Measurements from ENCODE around the gene NINJ1. TPM values are rescaled to one million over a fixed set of nuclear protein-coding genes. Genes with fewer than 3 reads are reported as not detected.

NINJ1 gene
- total RNA-seq (10 to 100 TPM; 31.1 to 31.3 TPM), polyA plus RNA-seq (10 to 100 TPM; 75.7 to 92.4 TPM)

DNA sequence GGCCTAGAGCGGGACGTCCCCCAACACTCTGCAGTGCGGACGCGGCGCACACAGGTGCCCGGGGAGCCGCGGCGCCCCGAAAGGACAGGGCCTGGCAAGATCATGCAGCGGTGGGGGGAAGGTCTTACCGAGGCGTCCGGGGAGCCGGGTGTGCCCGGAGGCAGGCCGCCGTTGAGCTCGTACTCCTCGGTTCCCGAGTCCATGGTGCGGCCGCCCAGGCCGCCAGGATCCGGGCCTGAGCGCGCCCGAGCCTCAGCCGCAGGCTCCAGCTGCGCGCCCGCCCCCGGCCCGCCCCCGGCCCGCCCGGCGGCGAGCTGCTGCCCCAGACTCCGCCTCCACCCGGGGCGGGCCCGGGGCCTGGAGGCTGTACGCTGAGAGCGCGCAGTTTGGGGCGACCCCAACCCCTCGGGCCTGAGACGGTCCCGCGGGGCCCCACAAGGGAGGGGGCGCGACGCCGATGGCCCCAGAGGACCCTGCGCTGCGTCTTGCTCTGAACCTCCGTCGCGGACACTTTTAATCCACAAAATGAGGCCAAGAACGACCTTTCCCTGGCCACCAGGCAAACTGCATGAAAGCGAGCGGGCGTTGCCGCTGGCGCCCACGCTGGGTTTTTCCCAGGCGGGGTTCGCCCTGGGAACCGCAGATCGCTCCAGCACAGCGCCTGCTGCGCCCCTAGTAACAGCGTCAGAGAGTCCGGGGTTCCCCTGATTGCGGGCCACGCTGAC lies at the start of gene NINJ1:
Gene NINJ1 (minus strand): TSS at position 237 of the 725 bp plus-strand sequence. CDS start 34 bp downstream, at position 203.
- POLR2A ChIA-PET (ENCODE audit: partially characterized antibody) = interaction anchor here (0.6 to 3.0 kb wide), 32 partner anchors 8 to 464 kb away, joined by 3 to 58 read pairs (median 4); partner anchors contain the start of genes CARD19, IPPK and WNK2
- Mint-ChIP-seq H3K9me3 (no peaks in the 10 kb centered on the region), H3K27ac (peak within 1 kb of the TSS; percentile 97 to 99 (median 99))

GRCh38 chr9:93183131-93183662 lies 49.1 kb upstream of the NINJ1 start:
- Mint-ChIP-seq H3K4me1 (peaks cover 2 to 13% (median 7%) of the 10 kb centered on the region in 4 donors), H3K27ac (peak overlapping the region in 1 of 7 donors; percentile 85), H3K36me3 (no peaks in the 10 kb centered on the region), H3K4me3 (peak overlapping the region; percentile 75 to 86 (median 78)), H3K27me3 (peaks cover 28% of the 10 kb centered on the region in 2 donors), H3K9me3 (no peaks in the 10 kb centered on the region)
- Histone ChIP-seq H3K27me3 (ENCODE audit: insufficient read depth, low read length) (peaks cover 18% of the 10 kb centered on the region), H3K36me3 (ENCODE audit: insufficient read depth, low read length) (no peaks in the 10 kb centered on the region), H3K27ac (ENCODE audit: low read depth, low read length) (no peak overlapping the region), H3K9me3 (ENCODE audit: control insufficient read depth in 1 of 2, low read length in 2 of 2) (no peaks in the 10 kb centered on the region), H3K4me1 (ENCODE audit: insufficient read depth, low read length) (peaks cover 7% of the 10 kb centered on the region), H3K4me3 (ENCODE audit: low read length in 2 of 2) (peak overlapping the region in 1 of 2 donors; percentile 35)
- ChIA-PET CTCF (ENCODE audit: partially characterized antibody) (no interaction called here), POLR2A (ENCODE audit: partially characterized antibody) (interaction anchor here (1.3 kb wide), 1 partner anchor 49 kb away, joined by 4 read pairs; the partner anchor contains the start of gene NINJ1)
- intact Hi-C loops (cut with micrococcal nuclease) = no loop called here
- DNase-seq = no peak

More for the DNA sequence above, at the start of gene NINJ1:
- intact Hi-C loops (cut with micrococcal nuclease) = loop anchor here (1.0 to 10.0 kb wide), 5 partner anchors 10 to 431 kb away; partner anchors contain the start of genes CARD19, FAM120A and FAM120AOS
- Histone ChIP-seq H3K9me3 (ENCODE audit: control insufficient read depth in 1 of 2, low read length in 2 of 2) (no peaks in the 10 kb centered on the region), H3K27ac (ENCODE audit: low read depth, low read length) (peak within 1 kb of the TSS; percentile 92), H3K27me3 (ENCODE audit: insufficient read depth, low read length) (no peaks in the 10 kb centered on the region), H3K36me3 (ENCODE audit: insufficient read depth, low read length) (no peaks in the 10 kb centered on the region), H3K4me1 (ENCODE audit: insufficient read depth, low read length) (peaks cover 48% of the 10 kb centered on the region), H3K4me3 (ENCODE audit: low read length in 2 of 2) (peak within 1 kb of the TSS; percentile 52 to 82)
- peak; percentile 87 to 96 (median 89) for DNase-seq
- Mint-ChIP-seq H3K27me3 (no peaks in the 10 kb centered on the region), H3K36me3 (peaks cover 0 to 13% of the 10 kb centered on the region in 2 donors), H3K4me1 (peaks cover 26 to 79% (median 50%) of the 10 kb centered on the region in 4 donors), H3K4me3 (peak within 1 kb of the TSS; percentile 88 to 96 (median 90))
- CTCF ChIA-PET (ENCODE audit: partially characterized antibody) = interaction anchor here (0.9 to 1.7 kb wide), 5 partner anchors 8 to 431 kb away, joined by 3 to 12 read pairs (median 4); no protein-coding TSS in a partner anchor

DNA sequence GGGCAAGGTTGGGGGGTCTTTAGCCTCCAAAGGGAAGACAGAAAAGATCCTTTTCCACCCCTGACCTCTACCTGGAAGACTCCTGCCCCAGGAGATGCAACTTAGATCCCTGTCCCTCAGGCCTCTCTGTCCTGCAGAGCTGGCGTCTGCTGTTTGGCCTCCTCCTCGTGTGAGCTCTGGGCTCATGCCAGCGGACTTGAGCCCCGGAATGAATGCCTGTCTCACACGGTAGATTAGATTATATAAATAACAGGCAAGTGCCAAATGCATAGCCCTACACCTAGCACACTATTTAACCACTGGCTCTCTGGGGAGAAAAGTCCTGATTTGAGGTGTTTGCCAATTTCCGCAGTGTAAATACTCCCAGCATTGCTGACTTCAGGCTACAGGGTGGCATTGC lies 48.5 kb upstream of the NINJ1 start:
- H3K4me3 Mint-ChIP-seq = peak overlapping the region in 2 of 8 donors; percentile 78 to 79
- no peak for DNase-seq
- H3K9me3 ChIP-seq (ENCODE audit: control insufficient read depth in 1 of 2, low read length in 2 of 2) = no peaks in the 10 kb centered on the region
- ChIA-PET POLR2A (ENCODE audit: partially characterized antibody) (no interaction called here), CTCF (ENCODE audit: partially characterized antibody) (no interaction called here)
- H3K27me3 Mint-ChIP-seq = peaks cover 28% of the 10 kb centered on the region in 2 donors
- no peaks in the 10 kb centered on the region for H3K36me3 ChIP-seq (ENCODE audit: insufficient read depth, low read length)
- no peak overlapping the region for H3K4me3 ChIP-seq (ENCODE audit: low read length in 2 of 2)
- H3K36me3 Mint-ChIP-seq = no peaks in the 10 kb centered on the region
- H3K27ac Mint-ChIP-seq = no peak overlapping the region
- intact Hi-C loops (cut with micrococcal nuclease) = no loop called here
- H3K9me3 Mint-ChIP-seq = no peaks in the 10 kb centered on the region
- peaks cover 2 to 13% (median 7%) of the 10 kb centered on the region in 4 donors for H3K4me1 Mint-ChIP-seq
- no peak overlapping the region for H3K27ac ChIP-seq (ENCODE audit: low read depth, low read length)
- peaks cover 18% of the 10 kb centered on the region for H3K27me3 ChIP-seq (ENCODE audit: insufficient read depth, low read length)
- peaks cover 7% of the 10 kb centered on the region for H3K4me1 ChIP-seq (ENCODE audit: insufficient read depth, low read length)

DNA sequence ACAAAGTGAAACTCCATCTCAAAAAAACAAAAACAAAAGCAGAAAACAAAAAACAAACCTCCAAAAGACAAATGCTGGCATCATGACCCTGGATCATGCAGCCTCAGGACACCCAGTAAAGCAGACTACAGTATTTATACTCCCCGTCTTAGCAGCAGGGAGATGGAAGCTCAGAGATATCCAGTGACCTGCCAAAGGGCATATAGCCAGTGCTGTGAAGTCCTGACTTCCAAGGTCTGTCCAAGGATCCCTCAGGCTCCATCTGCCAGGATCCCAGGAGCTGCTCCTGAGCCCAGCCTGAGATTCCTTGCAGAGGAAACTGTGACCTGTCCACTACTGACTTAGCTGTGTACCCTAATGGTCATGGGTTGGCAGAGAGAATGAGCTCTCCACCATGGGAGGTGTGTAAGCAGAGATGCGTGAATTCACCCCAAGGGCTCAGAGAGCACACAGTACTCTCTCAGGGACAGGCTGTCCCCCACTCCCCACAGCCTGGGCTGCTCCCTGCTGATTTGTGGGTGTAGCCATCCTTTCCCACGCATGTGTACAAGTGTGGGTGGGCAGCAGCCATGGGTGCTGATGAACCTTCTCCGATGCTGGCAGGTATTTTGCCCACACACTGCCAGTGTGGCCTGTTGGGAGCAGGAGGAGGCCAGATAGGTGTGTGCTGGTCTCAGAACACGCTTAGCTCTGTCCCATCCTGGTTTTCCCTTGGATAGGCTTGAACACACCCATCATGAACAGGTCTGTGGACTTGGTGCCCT lies 47.8 kb upstream of the NINJ1 start:
- peaks cover 7% of the 10 kb centered on the region for H3K4me1 ChIP-seq (ENCODE audit: insufficient read depth, low read length)
- no peak overlapping the region for H3K27ac ChIP-seq (ENCODE audit: low read depth, low read length)
- Mint-ChIP-seq H3K4me3 (no peak overlapping the region), H3K27me3 (peaks cover 24 to 29% of the 10 kb centered on the region in 2 donors), H3K36me3 (no peaks in the 10 kb centered on the region), H3K27ac (no peak overlapping the region), H3K9me3 (no peaks in the 10 kb centered on the region), H3K4me1 (peaks cover 2 to 13% (median 7%) of the 10 kb centered on the region in 4 donors)
- no peaks in the 10 kb centered on the region for H3K9me3 ChIP-seq (ENCODE audit: control insufficient read depth in 1 of 2, low read length in 2 of 2)
- peaks cover 18% of the 10 kb centered on the region for H3K27me3 ChIP-seq (ENCODE audit: insufficient read depth, low read length)
- no peak overlapping the region for H3K4me3 ChIP-seq (ENCODE audit: low read length in 2 of 2)
- ChIA-PET CTCF (ENCODE audit: partially characterized antibody) (no interaction called here), POLR2A (ENCODE audit: partially characterized antibody) (no interaction called here)
- H3K36me3 ChIP-seq (ENCODE audit: insufficient read depth, low read length) = no peaks in the 10 kb centered on the region
- no peak for DNase-seq
- intact Hi-C loops (cut with micrococcal nuclease) = no loop called here

GRCh38 chr9:93180938-93181337 lies 46.9 kb upstream of the NINJ1 start:
- Mint-ChIP-seq H3K4me1 (peaks cover 2 to 13% (median 7%) of the 10 kb centered on the region in 4 donors), H3K4me3 (peak overlapping the region in 1 of 8 donors; percentile 36), H3K27me3 (peaks cover 24 to 28% of the 10 kb centered on the region in 2 donors), H3K27ac (no peak overlapping the region), H3K9me3 (no peaks in the 10 kb centered on the region), H3K36me3 (no peaks in the 10 kb centered on the region)
- Histone ChIP-seq H3K27me3 (ENCODE audit: insufficient read depth, low read length) (peaks cover 18% of the 10 kb centered on the region), H3K4me1 (ENCODE audit: insufficient read depth, low read length) (peaks cover 7% of the 10 kb centered on the region), H3K4me3 (ENCODE audit: low read length in 2 of 2) (no peak overlapping the region), H3K36me3 (ENCODE audit: insufficient read depth, low read length) (no peaks in the 10 kb centered on the region), H3K9me3 (ENCODE audit: control insufficient read depth in 1 of 2, low read length in 2 of 2) (no peaks in the 10 kb centered on the region), H3K27ac (ENCODE audit: low read depth, low read length) (no peak overlapping the region)
- CTCF ChIA-PET (ENCODE audit: partially characterized antibody) = no interaction called here
- intact Hi-C loops (cut with micrococcal nuclease) = no loop called here
- POLR2A ChIA-PET (ENCODE audit: partially characterized antibody) = no interaction called here
- no peak for DNase-seq

DNA sequence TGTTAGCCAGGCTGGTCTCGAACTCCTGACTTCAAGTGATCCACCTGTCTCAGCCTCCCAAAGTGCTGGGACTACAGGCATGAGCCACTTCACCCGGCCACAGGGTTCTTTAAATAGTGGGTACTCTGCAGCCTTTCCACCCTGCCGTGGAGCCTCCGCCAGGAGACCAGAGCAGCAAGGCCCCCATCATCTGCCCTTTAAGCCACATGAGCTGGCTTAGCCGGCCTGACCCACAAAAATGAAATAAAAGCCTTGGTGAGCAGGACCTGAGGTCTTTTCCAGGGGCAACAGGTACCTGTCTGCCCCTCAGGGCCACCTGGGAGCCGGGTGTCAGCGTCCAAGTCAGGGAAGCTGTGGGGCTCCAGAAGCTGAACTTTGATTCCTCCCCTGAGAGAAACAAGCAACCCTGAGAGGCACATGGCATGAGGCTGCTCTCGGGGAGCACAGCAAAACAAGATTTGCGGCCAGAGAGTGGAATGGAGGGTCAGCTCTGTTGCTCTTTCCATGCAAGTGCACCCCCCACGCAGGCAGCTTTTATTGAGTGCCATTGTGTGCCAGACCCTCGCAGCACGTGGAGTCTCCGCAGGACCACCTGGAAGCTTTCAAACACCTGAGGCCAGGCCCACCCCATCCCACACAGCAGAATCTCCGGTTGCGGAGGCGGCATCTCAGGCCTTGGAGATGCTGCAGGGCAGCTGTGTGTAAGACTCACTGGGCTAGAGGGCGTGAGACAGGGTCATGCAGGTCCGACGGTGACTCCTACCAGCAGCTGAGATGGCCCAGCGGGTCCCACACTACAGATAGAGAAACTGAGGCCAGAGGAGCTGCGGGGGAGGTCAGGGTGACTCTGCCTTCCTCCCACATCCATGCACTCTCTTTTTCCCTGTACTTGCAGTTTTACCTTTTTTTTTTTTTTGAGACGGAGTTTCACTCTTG lies 45.1 kb upstream of the NINJ1 start:
- Mint-ChIP-seq H3K36me3 (no peaks in the 10 kb centered on the region), H3K4me3 (no peak overlapping the region), H3K9me3 (no peaks in the 10 kb centered on the region), H3K27ac (no peak overlapping the region), H3K4me1 (peaks cover 2 to 11% (median 6%) of the 10 kb centered on the region in 4 donors), H3K27me3 (peaks cover 20 to 25% of the 10 kb centered on the region in 2 donors)
- peaks cover 7% of the 10 kb centered on the region for H3K4me1 ChIP-seq (ENCODE audit: insufficient read depth, low read length)
- peaks cover 18% of the 10 kb centered on the region for H3K27me3 ChIP-seq (ENCODE audit: insufficient read depth, low read length)
- intact Hi-C loops (cut with micrococcal nuclease) = no loop called here
- no peaks in the 10 kb centered on the region for H3K36me3 ChIP-seq (ENCODE audit: insufficient read depth, low read length)
- H3K27ac ChIP-seq (ENCODE audit: low read depth, low read length) = no peak overlapping the region
- H3K4me3 ChIP-seq (ENCODE audit: low read length in 2 of 2) = no peak overlapping the region
- no peak for DNase-seq
- H3K9me3 ChIP-seq (ENCODE audit: control insufficient read depth in 1 of 2, low read length in 2 of 2) = no peaks in the 10 kb centered on the region
- ChIA-PET CTCF (ENCODE audit: partially characterized antibody) (no interaction called here), POLR2A (ENCODE audit: partially characterized antibody) (no interaction called here)
